ENCODE measurements around the gene TBX1. TPM values are rescaled to one million over a fixed set of nuclear protein-coding genes. Genes with fewer than 3 reads are reported as not detected.
A peak's percentile ranks its signal among the peaks of the same experiment; 100 is the strongest.

TBX1 gene
- total and polyA plus RNA-seq, 2 of the 13 experiments (the other 11 are each of a cell fraction or from before 2014, with no cell fraction given), result not detected

GRCh38 chr22:19761725-19762567, 1.4 kb downstream of the TBX1 start:
- FAIRE-seq, result peak; percentile 23
- no peak for TF ChIP-seq FOXA1 (IDR thresholded peaks at IDR 0.05)
- TF ChIP-seq FOXA1 (CRISPR knock-in tag; IDR thresholded peaks at IDR 0.05), result peak; percentile 78
- no peak for TF ChIP-seq ZNF780A (CRISPR knock-in tag; IDR thresholded peaks at IDR 0.05)
- 0 out of 2 replicates have a peak, but pooled peaks have one; percentile 32 for TF ChIP-seq ZFP90 (CRISPR knock-in tag; IDR thresholded peaks at IDR 0.05; ENCODE audit: borderline replicate concordance)
- no peak for TF ChIP-seq PCBP1 (IDR thresholded peaks at IDR 0.05; ENCODE audit: borderline replicate concordance, low read depth, low read length)
- peak; percentile 72 for TF ChIP-seq ZFY (CRISPR knock-in tag; IDR thresholded peaks at IDR 0.05)
- TF ChIP-seq TBX3 (IDR thresholded peaks at IDR 0.05; ENCODE audit: borderline replicate concordance), result no peak
- 0 out of 2 replicates have a peak, but pooled peaks have one; percentile 31 for TF ChIP-seq ZNF761 (CRISPR knock-in tag; conservative IDR thresholded peaks at IDR 0.05)
- peak; percentile 30; the same call in 1 of the 2 replicates for TF ChIP-seq PHF8 (CRISPR knock-in tag; IDR thresholded peaks at IDR 0.05)
- no peak for TF ChIP-seq RFX5 (IDR thresholded peaks at IDR 0.05; ENCODE audit: low read depth, low read length)
- TF ChIP-seq ZNF512B (CRISPR knock-in tag; IDR thresholded peaks at IDR 0.05; ENCODE audit: borderline replicate concordance), result 0 out of 2 replicates have a peak, but pooled peaks have one; percentile 43
- TF ChIP-seq ZNF800 (CRISPR knock-in tag; IDR thresholded peaks at IDR 0.05), result peak; percentile 94
- TF ChIP-seq SMARCC2 (IDR thresholded peaks at IDR 0.05), result no peak
- TF ChIP-seq UBTF (CRISPR knock-in tag; IDR thresholded peaks at IDR 0.05), result peak; percentile 56; the same call in 1 of the 2 replicates
- TF ChIP-seq TAF1 (CRISPR knock-in tag; IDR thresholded peaks at IDR 0.05), result no peak
- 0 out of 2 replicates have a peak, but pooled peaks have one; percentile 4 for TF ChIP-seq HNF4A (CRISPR knock-in tag; IDR thresholded peaks at IDR 0.05)
- no peak for TF ChIP-seq PLRG1 (conservative IDR thresholded peaks at IDR 0.05)
- no peak for TF ChIP-seq PAF1 (CRISPR knock-in tag; IDR thresholded peaks at IDR 0.05)

More at GRCh38 chr22:19761725-19762567, 1.4 kb downstream of the TBX1 start:
- CTCF ChIA-PET (ENCODE audit: low intra/inter-chr PET ratio, low total read pairs), result no interaction called here
- peak; percentile 57 for ATAC-seq
- intact Hi-C loops (cut with micrococcal nuclease; ENCODE audit: unreplicated experiment), result no loop called here
- DNase-seq (ENCODE audit: low spot score), result peak; percentile 35
- Histone ChIP-seq H3K79me2 (ENCODE audit: insufficient read depth, low read length) (no peaks in the 10 kb centered on the region), H3K9ac (ENCODE audit: insufficient read depth, low read depth, low read length) (no peak overlapping the region), H2AFZ (ENCODE audit: low read length) (no peak overlapping the region), H3K27me3 (ENCODE audit: control insufficient read depth in 1 of 2, insufficient read depth in 2 of 2, low read length in 2 of 2) (peaks cover 16 to 86% of the 10 kb centered on the region in 2 experiments), H3K4me3 (replicated peaks in 1 of 3; ENCODE audit: insufficient read depth in 1 of 3, low read depth in 2 of 3, low read length in 3 of 3) (peak overlapping the region; percentile 41 to 59 (median 50)), H4K20me1 (ENCODE audit: insufficient read depth, low read length) (no peaks in the 10 kb centered on the region), H3K9me3 (ENCODE audit: low read length) (no peaks in the 10 kb centered on the region), H3K36me3 (replicated peaks in 1 of 2; ENCODE audit: control insufficient read depth in 1 of 2, insufficient read depth in 2 of 2, low read length in 2 of 2) (no peaks in the 10 kb centered on the region), H3K4me1 (ENCODE audit: insufficient read depth, low read length) (peaks cover 29% of the 10 kb centered on the region), H3K27ac (ENCODE audit: extremely low read length, insufficient read depth, low read length) (no peak overlapping the region), H3K4me2 (ENCODE audit: low read depth, low read length) (peak overlapping the region; percentile 69)
- 42% methylated on average over 11 of the region's 33 CpGs for WGBS (ENCODE audit: low lambda C conversion rate)
- no TSS peak for BruUV-seq (replicated peaks)
- POLR2A ChIA-PET, result interaction anchor here (1.6 kb wide), 1 partner anchor 14 kb away, joined by 3 read pairs; no protein-coding TSS in a partner anchor
- in situ Hi-C loops (cut with HindIII; ENCODE audit: extremely low pct_ligation_motif_present, low pct_unique_long_range_greater_than_20kb), result no loop called here
